ENCODE data around the gene AP1G2.
A peak's percentile ranks its signal among the peaks of the same experiment; 100 is the strongest.
"Not testable (repeated sequence)": the region's sequence is repeated elsewhere in the genome, so short reads cannot be mapped to it uniquely, and the experiment has no call there.

The AP1G2 gene

GRCh38 chr14:23555882-23556699 is 11.5 kb downstream of the AP1G2 start, which contains the start of gene THTPA:
Gene THTPA, plus strand, starts transcription at chr14:23556271. Its CDS starts 487 bp downstream, at chr14:23556758.
- DNase-seq = peak; percentile 92

- no peak for DNase-seq
Measured at GRCh38 chr14:23555533-23555881, 12.1 kb downstream of the AP1G2 start.

DNA sequence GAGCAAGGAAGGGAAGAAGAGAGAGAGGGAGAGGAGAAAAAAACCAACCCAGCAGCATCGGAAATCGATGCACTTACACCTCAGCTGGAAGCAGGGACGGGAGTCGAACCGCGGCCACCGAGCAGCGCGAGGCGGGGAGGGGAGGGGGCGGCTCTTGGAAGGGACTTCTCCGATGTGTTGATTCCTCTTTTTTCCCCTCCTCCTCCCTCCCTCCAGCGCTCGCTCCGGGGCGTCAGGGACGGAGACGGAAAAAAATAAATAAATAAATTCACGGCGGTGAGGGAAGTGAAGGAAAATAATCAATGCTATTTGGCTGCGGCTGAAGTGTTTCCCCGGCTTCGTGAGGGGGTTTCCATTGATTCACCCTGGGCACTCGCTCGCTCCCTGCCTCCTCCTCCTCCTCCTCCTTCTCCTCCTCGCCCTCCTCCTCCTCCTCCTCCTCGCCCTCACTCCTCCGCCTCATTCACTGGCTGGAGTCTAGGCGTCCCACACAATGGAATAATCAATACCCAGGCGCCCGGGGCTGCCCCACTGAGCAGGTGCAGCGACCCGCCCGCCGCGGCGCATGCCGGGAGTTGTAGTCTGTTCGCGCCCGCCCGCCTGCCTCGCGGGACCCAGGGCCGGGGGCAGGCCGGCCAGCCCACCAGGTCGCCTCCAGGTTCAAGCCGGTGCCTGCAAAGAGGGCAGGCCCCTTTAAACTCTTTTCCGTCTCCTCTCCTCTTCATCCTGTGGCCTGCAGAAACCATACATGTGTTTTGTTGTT is 16.1 kb downstream of the AP1G2 start, which contains the start of gene ZFHX2:
Gene ZFHX2 (minus strand): TSS at position 500 of the 763 bp plus-strand sequence. CDS start 16,440 bp downstream, outside the sequence.
- DNase-seq = peak; percentile 56

GRCh38 chr14:23550812-23551265 is 16.8 kb downstream of the AP1G2 start:
- no peak for DNase-seq

DNA sequence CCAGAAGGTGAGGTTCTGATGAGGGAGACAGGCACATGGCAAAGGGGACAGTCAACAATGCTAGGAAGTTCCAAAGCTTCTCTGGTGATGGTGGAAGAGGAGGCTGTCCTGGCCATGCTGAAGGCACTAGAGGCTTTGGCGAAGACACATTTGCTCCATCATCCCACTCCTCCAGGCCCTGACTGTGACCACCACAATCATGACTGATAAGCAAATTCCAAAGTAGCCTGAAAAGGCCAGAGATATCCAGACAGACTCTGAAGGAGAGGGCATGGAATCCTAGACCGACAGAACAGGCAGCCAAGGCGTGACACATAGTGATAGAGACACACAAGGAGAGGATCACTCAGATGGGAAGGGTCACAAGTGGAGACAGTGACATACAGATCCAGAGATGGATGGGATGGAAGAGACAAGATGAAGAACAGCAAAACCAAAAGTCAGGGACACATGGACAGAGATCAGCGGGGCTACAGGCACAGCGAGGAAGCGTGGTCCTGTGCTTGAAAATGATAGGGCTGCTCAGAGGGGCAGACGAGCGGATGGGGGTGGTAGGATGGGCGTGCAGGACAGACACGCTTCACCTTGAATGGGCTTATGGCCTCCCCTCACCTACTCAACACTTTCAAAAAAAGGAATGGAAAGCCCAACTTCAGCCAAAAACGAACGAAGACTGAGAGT is 17.3 kb downstream of the AP1G2 start:
- no peak for DNase-seq

GRCh38 chr14:23548351-23549318 is 19.0 kb downstream of the AP1G2 start:
- DNase-seq = no peak

GRCh38 chr14:23547924-23548323 is 19.7 kb downstream of the AP1G2 start:
- DNase-seq = no peak

DNA sequence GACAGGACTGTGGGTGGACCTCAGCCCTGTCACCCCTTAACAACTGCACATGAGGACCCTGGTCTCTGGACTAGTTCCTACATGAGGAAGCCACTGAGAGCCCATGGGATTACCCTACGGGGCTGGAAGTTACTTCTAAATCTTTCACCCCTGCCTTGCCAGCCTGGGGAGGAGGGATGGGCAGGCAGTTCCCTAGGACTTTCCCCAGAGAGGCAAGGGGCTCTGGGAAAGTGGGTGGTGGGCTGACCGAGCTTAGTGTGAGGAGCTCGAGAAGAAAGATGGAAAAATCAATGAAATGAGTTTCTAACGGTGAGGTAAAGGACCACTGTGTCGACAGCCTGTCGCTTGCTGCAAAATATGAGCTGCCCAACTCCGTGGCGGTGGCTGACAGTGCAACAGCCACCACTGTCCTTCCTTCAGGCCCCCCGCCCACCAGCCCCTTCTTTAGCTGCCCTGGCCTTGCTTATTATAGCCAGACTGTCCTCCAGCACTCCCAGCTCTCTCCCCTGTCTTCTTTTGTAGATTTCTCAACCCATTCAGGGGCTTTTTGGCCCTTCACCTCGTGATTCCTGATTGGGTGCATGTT is 21.0 kb downstream of the AP1G2 start:
- no peak for DNase-seq

DNA sequence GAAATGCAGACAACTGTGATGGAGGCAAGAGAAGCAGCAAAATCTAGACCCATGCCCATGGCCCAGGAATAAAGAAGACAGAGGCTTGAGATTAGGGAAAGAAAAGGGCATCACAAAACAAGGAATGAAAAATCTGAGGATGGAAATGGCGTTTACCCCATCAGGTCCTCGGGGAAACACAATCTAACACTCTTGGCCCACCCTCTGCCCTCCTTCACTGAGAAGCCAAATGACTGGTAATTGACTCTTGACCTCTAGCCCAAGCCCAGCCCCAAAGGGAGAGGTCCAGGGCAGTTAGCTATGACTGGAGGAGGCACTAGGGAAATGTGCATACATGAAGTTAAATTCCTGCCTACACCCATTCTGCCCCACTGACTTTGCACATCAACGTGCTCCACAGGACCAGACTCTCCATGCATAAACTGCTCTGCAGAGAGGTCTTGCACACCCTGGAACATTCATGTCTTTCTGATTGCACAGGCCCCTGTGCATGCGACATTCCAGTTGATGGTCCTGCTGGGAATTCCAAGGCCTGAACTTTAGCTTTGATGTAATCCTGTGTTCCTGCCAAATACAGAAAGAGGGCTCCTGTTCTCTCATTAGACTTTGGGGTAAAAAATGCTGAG is 21.7 kb downstream of the AP1G2 start:
- no peak for DNase-seq

- no peak for DNase-seq
Measured at GRCh38 chr14:23544511-23545447, 22.8 kb downstream of the AP1G2 start.

- DNase-seq = no peak
Measured at GRCh38 chr14:23543403-23543802, 24.2 kb downstream of the AP1G2 start.

- DNase-seq = no peak
Measured at GRCh38 chr14:23542261-23542660, 25.3 kb downstream of the AP1G2 start.

DNA sequence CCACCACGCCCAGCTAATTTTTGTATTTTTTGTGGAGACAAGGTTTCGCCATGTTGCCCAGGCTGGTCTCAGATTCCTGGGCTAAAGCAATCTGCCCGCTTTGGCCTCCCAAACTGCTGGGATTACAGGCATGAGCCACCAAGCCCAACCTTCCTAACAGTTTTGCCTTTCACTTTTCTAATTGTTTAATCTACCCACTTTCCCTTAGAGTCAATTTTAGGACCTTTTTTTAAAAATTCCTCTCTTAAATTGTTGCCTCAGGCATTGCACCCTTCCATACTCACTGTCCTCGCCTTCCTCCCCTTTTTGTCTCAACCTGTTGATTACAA is 27.5 kb downstream of the AP1G2 start:
- no peak for DNase-seq

GRCh38 chr14:23539248-23540140 is 28.1 kb downstream of the AP1G2 start:
- DNase-seq = no peak

DNA sequence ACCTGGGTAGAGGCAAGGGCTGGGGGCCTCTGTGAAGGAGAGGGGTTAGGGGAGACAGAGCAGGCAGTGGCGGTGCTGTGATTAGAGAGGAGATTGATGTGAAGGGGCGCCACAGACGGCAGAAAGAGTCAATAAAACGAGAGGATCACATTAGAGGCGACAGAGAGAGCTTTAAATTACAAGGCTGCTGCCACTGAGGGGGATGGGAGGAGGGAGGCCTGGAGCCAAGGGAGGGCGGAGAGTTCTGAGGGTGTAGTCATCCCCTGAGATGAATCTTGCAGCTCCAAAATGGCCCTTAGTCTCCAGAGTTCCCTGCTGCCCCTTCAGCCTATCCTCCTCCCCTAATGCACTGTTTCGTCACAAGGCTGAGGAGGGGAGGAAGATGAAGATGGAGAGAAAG is 28.8 kb downstream of the AP1G2 start:
- no peak for DNase-seq

DNA sequence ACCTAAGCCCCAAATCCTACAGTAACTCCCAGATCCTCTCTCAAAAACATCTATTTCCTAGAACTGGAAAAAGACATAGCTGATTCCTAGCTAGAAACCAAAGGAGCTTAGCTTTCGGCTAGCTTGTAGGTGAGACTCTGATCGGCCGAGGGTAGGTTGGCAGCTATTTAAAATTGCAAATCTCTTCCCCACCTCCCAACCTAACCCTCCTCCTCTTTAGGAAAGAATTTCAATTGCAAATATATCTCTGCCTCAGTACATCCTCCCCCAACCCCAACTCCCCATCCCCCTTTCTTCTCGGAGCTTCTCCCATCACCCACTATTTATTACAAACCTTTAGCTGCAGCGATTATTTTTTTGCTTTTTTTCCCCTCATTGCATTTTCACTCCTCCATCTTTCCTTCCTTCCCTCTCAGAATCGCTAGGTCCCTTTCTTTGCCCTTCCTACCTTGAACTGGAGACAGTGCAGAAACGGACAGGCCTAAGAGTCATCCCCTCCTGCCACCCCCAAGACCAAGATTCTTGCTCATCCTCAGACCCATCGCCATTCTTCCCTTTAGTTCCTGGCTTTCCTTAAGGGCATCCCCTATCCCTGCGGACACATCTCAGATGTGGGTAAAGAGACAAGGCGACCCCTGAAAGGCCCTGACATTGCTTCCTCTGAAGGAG is 29.4 kb downstream of the AP1G2 start:
- no peak for DNase-seq

GRCh38 chr14:23537351-23538049 is 30.1 kb downstream of the AP1G2 start:
- DNase-seq = no peak

GRCh38 chr14:23536906-23537305 is 30.7 kb downstream of the AP1G2 start:
- not testable (repeated sequence) for DNase-seq

Data from CD4-positive, alpha-beta T cell treated with Interferon gamma for 1 hour (primary cell).